GM10266 (cell line): Measurements from ENCODE around the gene OLFML2A.

ENCODE experiments used
- DNase-seq: peaks from one replicate; pipeline ENCODE4 v3.0.0; 2012; ENCODE audit errors: extremely low spot score
- TF ChIP-seq, protein P1 (sequence below): IDR thresholded peaks from 2 replicates; pipeline ENCODE4 v1.5.1; 2012; ENCODE audit warnings: mild to moderate bottlenecking, low read depth; ENCODE audit not compliant: control insufficient read depth, insufficient read depth; ENCODE audit errors: missing control alignments

OLFML2A gene

DNA sequence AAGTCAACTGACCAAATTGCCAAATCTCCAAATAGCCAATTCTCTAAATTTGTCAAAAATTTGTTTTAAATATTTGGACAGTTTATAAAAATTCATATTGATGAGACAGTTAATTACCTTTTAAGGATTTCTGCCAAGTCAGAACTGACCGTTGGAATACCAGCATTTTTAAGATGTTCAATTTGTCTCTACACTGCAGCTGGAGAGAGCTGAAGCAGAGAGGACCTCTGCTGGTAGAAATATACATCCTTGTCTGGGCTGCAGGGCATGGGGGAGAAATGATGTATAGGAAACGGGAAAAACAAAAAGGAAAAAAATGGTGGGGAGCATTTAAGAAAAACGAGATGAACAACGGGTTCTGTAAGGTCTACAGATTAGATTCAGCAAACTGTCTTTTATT, 22.6 kb upstream of the OLFML2A start:
- no peak for DNase-seq
- TF ChIP-seq, protein P1, sequence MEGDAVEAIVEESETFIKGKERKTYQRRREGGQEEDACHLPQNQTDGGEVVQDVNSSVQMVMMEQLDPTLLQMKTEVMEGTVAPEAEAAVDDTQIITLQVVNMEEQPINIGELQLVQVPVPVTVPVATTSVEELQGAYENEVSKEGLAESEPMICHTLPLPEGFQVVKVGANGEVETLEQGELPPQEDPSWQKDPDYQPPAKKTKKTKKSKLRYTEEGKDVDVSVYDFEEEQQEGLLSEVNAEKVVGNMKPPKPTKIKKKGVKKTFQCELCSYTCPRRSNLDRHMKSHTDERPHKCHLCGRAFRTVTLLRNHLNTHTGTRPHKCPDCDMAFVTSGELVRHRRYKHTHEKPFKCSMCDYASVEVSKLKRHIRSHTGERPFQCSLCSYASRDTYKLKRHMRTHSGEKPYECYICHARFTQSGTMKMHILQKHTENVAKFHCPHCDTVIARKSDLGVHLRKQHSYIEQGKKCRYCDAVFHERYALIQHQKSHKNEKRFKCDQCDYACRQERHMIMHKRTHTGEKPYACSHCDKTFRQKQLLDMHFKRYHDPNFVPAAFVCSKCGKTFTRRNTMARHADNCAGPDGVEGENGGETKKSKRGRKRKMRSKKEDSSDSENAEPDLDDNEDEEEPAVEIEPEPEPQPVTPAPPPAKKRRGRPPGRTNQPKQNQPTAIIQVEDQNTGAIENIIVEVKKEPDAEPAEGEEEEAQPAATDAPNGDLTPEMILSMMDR = peak; percentile 54

DNA sequence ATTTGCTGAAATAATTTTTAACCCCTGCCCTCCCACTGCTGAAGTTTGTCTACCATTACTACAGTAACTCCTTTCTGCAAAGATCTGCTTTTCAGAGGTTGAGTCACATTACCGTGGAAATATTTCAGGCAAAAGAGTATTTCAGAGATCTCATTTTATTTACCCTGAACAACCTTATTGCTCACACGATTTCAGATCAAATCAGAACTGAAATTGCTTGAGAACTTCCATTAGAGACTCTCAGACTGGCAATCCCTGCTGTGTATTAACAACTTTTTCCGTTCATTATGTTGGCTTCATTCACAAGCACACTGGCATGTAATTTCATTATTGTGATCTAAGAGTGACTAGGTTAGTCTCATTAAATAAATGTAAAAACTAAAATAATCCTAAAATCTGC, 21.9 kb upstream of the OLFML2A start:
- TF ChIP-seq, protein P1 = no peak
- no peak for DNase-seq

DNA sequence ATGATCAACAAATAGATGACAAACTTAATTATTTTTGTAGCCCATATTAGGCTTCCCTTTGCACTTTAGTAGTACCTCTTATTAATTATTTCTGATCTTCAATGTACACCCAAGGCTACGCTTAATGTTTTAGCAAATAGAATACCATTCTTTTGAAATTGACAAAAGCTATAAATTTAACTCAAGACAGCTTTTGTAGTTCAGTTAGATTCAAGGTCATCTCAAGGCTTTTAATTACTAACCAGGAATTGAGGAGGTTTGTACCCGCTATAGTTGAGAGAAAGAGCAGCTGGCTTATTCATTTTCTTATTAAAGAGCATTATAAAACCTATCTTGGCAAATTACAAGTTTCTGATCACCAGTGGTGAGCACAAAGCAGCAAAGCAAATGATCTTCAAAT, 20.9 kb upstream of the OLFML2A start:
- no peak for DNase-seq
- TF ChIP-seq, protein P1 = no peak

DNA sequence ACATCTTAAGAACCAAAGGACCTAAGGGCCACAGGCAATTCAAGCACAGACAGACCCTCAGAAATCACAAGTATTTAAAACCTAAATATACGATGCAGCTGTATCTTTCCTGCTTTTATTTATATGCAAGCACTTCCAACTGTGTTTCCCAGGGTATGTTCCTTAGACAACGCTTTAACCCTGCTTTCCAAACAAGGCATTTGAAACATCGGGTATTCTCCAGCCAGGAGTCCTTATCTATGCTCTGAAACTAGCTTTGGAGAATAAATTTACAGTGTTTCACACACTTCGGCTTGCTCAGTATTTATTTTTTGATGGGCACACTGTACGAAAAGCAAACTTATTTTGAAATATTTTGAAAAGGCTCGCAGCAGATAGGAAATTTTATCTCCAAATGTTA, 19.3 kb upstream of the OLFML2A start:
- TF ChIP-seq, protein P1 = no peak
- DNase-seq = no peak

DNA sequence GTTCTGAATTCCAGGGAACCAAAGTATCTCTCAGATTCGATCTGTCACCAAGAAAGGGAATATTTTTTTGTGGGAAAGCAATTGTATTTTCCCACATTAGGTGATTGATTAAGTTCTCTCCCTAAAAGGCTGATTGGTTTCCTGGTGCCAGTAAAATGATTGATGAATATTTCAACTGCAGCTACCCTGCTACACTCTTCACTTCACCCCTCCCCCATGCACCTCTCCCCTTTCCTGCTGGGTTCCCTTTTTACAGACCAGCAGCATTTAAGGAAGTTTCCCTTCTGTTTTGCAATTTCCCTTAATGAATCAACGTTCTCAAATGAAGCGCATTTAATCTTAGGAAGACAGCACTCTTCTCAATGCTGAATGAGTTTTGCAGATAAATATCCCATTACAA, 18.9 kb upstream of the OLFML2A start:
- TF ChIP-seq, protein P1 = no peak
- no peak for DNase-seq

DNA sequence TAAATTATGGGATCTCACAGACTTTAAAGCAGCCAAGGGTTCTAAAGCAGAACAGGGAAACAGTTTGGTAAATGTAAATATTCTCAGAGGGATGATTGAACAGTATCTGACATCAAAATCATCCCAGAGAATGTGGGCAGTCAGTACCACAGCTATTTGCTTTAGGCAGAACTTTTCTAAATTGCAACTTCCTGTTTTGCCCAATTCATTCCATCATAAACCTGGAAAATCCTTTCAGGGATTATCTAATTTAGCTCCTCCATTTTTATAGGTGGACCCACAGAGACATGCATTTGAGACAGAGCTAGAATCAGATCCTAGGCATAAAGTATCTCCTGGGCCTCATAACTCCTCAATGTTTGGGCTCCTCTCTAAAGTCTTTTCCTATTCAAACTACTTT, 18.2 kb upstream of the OLFML2A start:
- TF ChIP-seq, protein P1 = no peak
- no peak for DNase-seq

DNA sequence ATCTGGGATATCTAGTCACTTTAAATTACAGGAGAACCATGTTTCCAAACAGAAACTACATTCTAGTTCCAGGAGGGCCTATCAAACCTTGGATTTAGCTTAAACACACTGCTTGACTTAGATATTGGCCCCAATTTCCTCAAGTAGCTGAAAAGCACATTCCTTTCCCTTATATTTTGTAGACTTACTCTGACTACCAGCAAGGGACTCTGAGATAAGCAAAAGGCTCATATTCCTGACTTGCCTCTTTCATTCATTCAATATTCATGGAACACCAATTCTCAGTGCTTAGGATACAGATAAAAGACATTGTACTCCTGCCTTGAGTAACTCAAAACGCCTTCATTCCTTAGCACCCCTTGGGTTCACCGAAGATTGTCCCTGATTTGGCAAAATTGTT, 17.6 kb upstream of the OLFML2A start:
- TF ChIP-seq, protein P1 = no peak

More for the DNA sequence above, 17.6 kb upstream of the OLFML2A start:
- DNase-seq = no peak
